IMR-90 (cell line): Measurements from ENCODE around the gene TSPAN17.

Experiments used
- CEBPB ChIP-seq: IDR thresholded peaks from 2 replicates; pipeline ENCODE4 v1.6.1; 2012; ENCODE audit warnings: low read depth, low read length, improper control_type of control experiment
- CHD1 ChIP-seq: IDR thresholded peaks from 2 replicates; pipeline ENCODE4 v1.6.1; 2012; ENCODE audit warnings: low read depth, low read length, improper control_type of control experiment
- CTCF ChIP-seq: conservative IDR thresholded peaks from 2 replicates; pipeline ENCODE4 v1.5.1; 2012; ENCODE audit warnings: mild to moderate bottlenecking, low read depth, low read length, improper control_type of control experiment
- FOS ChIP-seq: fragments of 150-350 bp; IDR thresholded peaks from 2 replicates; pipeline ENCODE4 v1.6.1; 2016; ENCODE audit warnings: low read depth, low read length
- MAFK ChIP-seq: IDR thresholded peaks from 2 replicates; pipeline ENCODE4 v1.6.1; 2012; ENCODE audit warnings: low read depth, low read length, improper control_type of control experiment
- MXI1 ChIP-seq: IDR thresholded peaks from 2 replicates; pipeline ENCODE4 v1.6.1; 2012; ENCODE audit warnings: low read depth, mild to moderate bottlenecking, low read length, moderate library complexity, borderline replicate concordance
- POLR2A ChIP-seq: IDR thresholded peaks from 2 replicates; pipeline ENCODE4 v1.6.1; 2012; ENCODE audit warnings: mild to moderate bottlenecking, low read depth, low read length
- RAD21 ChIP-seq: IDR thresholded peaks from 2 replicates; pipeline ENCODE4 v1.6.1; 2012; ENCODE audit warnings: low read length, improper control_type of control experiment
- RCOR1 ChIP-seq: IDR thresholded peaks from 2 replicates; pipeline ENCODE4 v1.6.1; 2012; ENCODE audit warnings: mild to moderate bottlenecking, low read length, improper control_type of control experiment; ENCODE audit not compliant: insufficient replicate concordance
- RFX5 ChIP-seq: IDR thresholded peaks from 2 replicates; pipeline ENCODE4 v1.8.0; 2012; ENCODE audit warnings: low read depth, mild to moderate bottlenecking, low read length, moderate library complexity
- SMC3 ChIP-seq: fragments of 150-350 bp; IDR thresholded peaks from 2 replicates; pipeline ENCODE4 v1.6.1; 2016; ENCODE audit warnings: low read depth, mild to moderate bottlenecking, antibody characterized with exemption, low read length, moderate library complexity
- USF2 ChIP-seq: fragments of 150-350 bp; IDR thresholded peaks from 2 replicates; pipeline ENCODE4 v1.6.1; 2017; ENCODE audit warnings: mild to moderate bottlenecking, antibody characterized with exemption, low read length, low read depth
- TF ChIP-seq, protein P1 (sequence below): fragments of 150-350 bp; IDR thresholded peaks from 2 replicates; pipeline ENCODE4 v1.6.1; 2016; ENCODE audit warnings: low read depth, mild to moderate bottlenecking, low read length, moderate library complexity, borderline replicate concordance

DNA sequence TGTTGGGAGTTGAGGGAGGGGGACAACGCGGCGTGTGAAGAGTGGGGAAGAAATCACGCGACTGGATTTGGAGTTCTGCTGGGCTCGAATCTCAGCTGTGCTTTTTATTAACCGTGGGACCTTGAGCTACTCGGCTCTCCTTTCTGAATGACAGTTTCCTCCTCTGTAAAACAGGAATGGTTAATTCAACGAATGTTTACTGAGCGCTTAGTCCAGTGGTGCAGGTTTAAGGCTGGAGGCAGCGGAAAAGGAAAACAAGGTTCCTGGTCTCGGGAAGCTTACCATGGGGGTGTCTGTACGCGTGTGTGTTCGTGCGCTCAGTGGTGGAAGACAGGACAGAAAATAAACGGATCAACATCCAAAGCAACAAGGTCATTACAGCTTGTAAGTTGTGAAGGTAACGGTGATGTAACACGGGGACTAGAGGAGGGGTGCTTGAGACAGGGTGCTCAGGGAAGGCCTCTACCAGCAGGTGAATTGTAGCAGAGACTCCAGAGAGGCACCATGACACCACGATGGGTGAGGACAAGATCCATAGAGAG is 16.5 kb upstream of the TSPAN17 start:
- TF ChIP-seq CTCF: no peak
- no peak for TF ChIP-seq USF2
- TF ChIP-seq POLR2A: no peak
- no peak for TF ChIP-seq SMC3
- TF ChIP-seq MXI1: no peak
- no peak for TF ChIP-seq RCOR1
- no peak for TF ChIP-seq CEBPB
- no peak for TF ChIP-seq MAFK
- no peak for TF ChIP-seq RFX5
- TF ChIP-seq FOS: no peak
- no peak for TF ChIP-seq CHD1
- TF ChIP-seq RAD21: no peak
- TF ChIP-seq, protein P1, sequence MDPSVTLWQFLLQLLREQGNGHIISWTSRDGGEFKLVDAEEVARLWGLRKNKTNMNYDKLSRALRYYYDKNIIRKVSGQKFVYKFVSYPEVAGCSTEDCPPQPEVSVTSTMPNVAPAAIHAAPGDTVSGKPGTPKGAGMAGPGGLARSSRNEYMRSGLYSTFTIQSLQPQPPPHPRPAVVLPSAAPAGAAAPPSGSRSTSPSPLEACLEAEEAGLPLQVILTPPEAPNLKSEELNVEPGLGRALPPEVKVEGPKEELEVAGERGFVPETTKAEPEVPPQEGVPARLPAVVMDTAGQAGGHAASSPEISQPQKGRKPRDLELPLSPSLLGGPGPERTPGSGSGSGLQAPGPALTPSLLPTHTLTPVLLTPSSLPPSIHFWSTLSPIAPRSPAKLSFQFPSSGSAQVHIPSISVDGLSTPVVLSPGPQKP: no peak
